WI38 (cell line): ENCODE results near the gene TTL.

ENCODE experiments used
- H3K4me3 ChIP-seq: 2 replicates; pipeline ENCODE4 v1.5.1; 2011; ENCODE audit warnings: low read depth, mild to moderate bottlenecking, control low read depth, low read length
- CTCF ChIP-seq: IDR thresholded peaks from 2 replicates; pipeline ENCODE4 v1.5.1; 2012; ENCODE audit warnings: low read depth, mild to moderate bottlenecking, control low read depth, low read length

TTL gene

GRCh38 chr2:112483042-112483473, 1.1 kb downstream of the TTL start:
- H3K4me3 ChIP-seq = peak overlapping the region; percentile 86
- TF ChIP-seq CTCF = no peak

GRCh38 chr2:112483831-112484230, 1.9 kb downstream of the TTL start:
- peak overlapping the region; percentile 86; the same call in 1 of the 2 replicates for H3K4me3 ChIP-seq
- TF ChIP-seq CTCF = no peak

- no peak for TF ChIP-seq CTCF
- H3K4me3 ChIP-seq = no peak overlapping the region
These were observed 3.9 kb downstream of the TTL start for GRCh38 chr2:112485849-112486248.

- H3K4me3 ChIP-seq = no peak overlapping the region
- TF ChIP-seq CTCF = no peak
These were observed 4.9 kb downstream of the TTL start for GRCh38 chr2:112486895-112487294.

GRCh38 chr2:112487444-112487961, 5.5 kb downstream of the TTL start:
- H3K4me3 ChIP-seq = no peak overlapping the region
- TF ChIP-seq CTCF = no peak

- H3K4me3 ChIP-seq = no peak overlapping the region
- TF ChIP-seq CTCF = no peak
These were observed 6.2 kb downstream of the TTL start for GRCh38 chr2:112488201-112488600.

- no peak overlapping the region for H3K4me3 ChIP-seq
- no peak for TF ChIP-seq CTCF
These were observed 10.0 kb downstream of the TTL start for GRCh38 chr2:112491946-112492345.
